SW480 (cell line): ENCODE data around the gene C15orf62.

Source experiments
- DNase-seq: peaks from one replicate; pipeline ENCODE4 v3.0.0-alpha.2; 2016; ENCODE audit warnings: low spot score

Gene C15orf62

GRCh38 chr15:40815042-40815698 is 45.4 kb downstream of the C15orf62 start:
- no peak for DNase-seq

GRCh38 chr15:40819048-40819447 is 49.3 kb downstream of the C15orf62 start:
- DNase-seq: no peak

- no peak for DNase-seq
These were observed 51.4 kb downstream of the C15orf62 start for GRCh38 chr15:40821195-40821594.
